ENCODE results near the gene OOSP2.

OOSP2 gene

GRCh38 chr11:60078745-60079144 is 38.5 kb downstream of the OOSP2 start:
- no peak overlapping the region for H3K4me2 ChIP-seq (ENCODE audit: low read depth, low read length, poor library complexity, severe bottlenecking)
- no peaks in the 10 kb centered on the region for H3K9me3 ChIP-seq (ENCODE audit: insufficient read depth, low read depth, low read length)
- H3K36me3 ChIP-seq (ENCODE audit: insufficient read depth, low read length), result no peaks in the 10 kb centered on the region
- H3K4me3 ChIP-seq (ENCODE audit: low read length, poor library complexity, severe bottlenecking), result no peak overlapping the region
- H3F3A ChIP-seq (ENCODE audit: low read depth), result no peaks in the 10 kb centered on the region
- H3K9me2 ChIP-seq (replicated peaks; ENCODE audit: low read depth, low read length), result no peaks in the 10 kb centered on the region
- H3K79me2 ChIP-seq (ENCODE audit: insufficient read depth, low read length), result no peaks in the 10 kb centered on the region
- no peaks in the 10 kb centered on the region for H3K27me3 ChIP-seq (ENCODE audit: insufficient read depth, low read length, poor library complexity, severe bottlenecking)
- no peaks in the 10 kb centered on the region for H3K4me1 ChIP-seq (ENCODE audit: insufficient read depth, low read length, poor library complexity, severe bottlenecking)
- H2AFZ ChIP-seq (ENCODE audit: low read length), result no peak overlapping the region
- no peaks in the 10 kb centered on the region for H4K20me1 ChIP-seq (ENCODE audit: insufficient read depth, low read length, poor library complexity, severe bottlenecking)
- no peak for TF ChIP-seq CTCF (conservative IDR thresholded peaks at IDR 0.05; ENCODE audit: low read length)
- no peak for TF ChIP-seq EZH2phosphoT487 (IDR thresholded peaks at IDR 0.05; ENCODE audit: borderline replicate concordance)
- H3K9ac ChIP-seq (ENCODE audit: low read depth, low read length, poor library complexity, severe bottlenecking), result no peak overlapping the region

- no peak for TF ChIP-seq EZH2phosphoT487 (IDR thresholded peaks at IDR 0.05; ENCODE audit: borderline replicate concordance)
- TF ChIP-seq CTCF (conservative IDR thresholded peaks at IDR 0.05; ENCODE audit: low read length), result no peak
- Histone ChIP-seq H4K20me1 (ENCODE audit: insufficient read depth, low read length, poor library complexity, severe bottlenecking) (no peaks in the 10 kb centered on the region), H3K79me2 (ENCODE audit: insufficient read depth, low read length) (no peaks in the 10 kb centered on the region), H3K9me2 (replicated peaks; ENCODE audit: low read depth, low read length) (no peaks in the 10 kb centered on the region), H3K4me3 (ENCODE audit: low read length, poor library complexity, severe bottlenecking) (no peak overlapping the region), H3K4me2 (ENCODE audit: low read depth, low read length, poor library complexity, severe bottlenecking) (no peak overlapping the region), H3F3A (ENCODE audit: low read depth) (no peaks in the 10 kb centered on the region), H3K4me1 (ENCODE audit: insufficient read depth, low read length, poor library complexity, severe bottlenecking) (peaks cover under 1% of the 10 kb centered on the region), H3K9ac (ENCODE audit: low read depth, low read length, poor library complexity, severe bottlenecking) (no peak overlapping the region), H3K9me3 (ENCODE audit: insufficient read depth, low read depth, low read length) (no peaks in the 10 kb centered on the region), H3K36me3 (ENCODE audit: insufficient read depth, low read length) (no peaks in the 10 kb centered on the region), H2AFZ (ENCODE audit: low read length) (no peak overlapping the region), H3K27me3 (ENCODE audit: insufficient read depth, low read length, poor library complexity, severe bottlenecking) (no peaks in the 10 kb centered on the region)
Observed at GRCh38 chr11:60080535-60080934, 40.3 kb downstream of the OOSP2 start.

DNA sequence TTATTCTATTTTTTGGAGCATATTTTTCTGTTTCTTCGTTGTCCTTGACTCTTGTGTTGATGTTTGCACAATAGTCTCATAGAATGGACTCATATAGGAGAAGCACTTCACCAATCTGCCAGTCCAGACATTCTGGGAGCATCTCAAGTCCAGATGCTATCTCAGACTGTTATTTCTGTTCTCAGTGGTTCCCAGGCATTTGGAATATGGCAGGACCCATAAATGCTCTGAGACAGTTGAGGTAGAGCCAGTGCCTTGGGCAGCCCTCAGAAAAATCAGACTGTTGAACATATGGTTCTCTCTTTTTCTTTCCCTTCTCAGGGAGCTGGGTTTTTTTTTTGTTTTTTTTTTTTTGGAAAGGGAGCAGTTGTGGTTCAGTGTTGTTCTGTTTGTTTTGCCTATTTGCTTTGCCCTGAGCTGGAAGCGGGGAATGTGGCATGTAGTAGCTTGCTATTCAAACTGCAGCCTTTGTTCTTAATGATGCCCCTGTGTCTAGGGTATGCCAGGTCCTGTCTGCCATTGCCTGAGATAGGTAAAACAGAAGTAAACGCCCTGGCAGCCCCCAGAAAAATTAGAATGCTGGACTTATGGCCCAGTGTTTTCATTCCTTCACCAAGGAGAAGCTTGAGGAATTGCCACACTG is 44.5 kb downstream of the OOSP2 start:
- no peaks in the 10 kb centered on the region for H3K9me3 ChIP-seq (ENCODE audit: insufficient read depth, low read depth, low read length)
- TF ChIP-seq CTCF (conservative IDR thresholded peaks at IDR 0.05; ENCODE audit: low read length) (no peak), EZH2phosphoT487 (IDR thresholded peaks at IDR 0.05; ENCODE audit: borderline replicate concordance) (no peak)
- no peak overlapping the region for H2AFZ ChIP-seq (ENCODE audit: low read length)

More for the DNA sequence above, 44.5 kb downstream of the OOSP2 start:
- Histone ChIP-seq H3K9me2 (replicated peaks; ENCODE audit: low read depth, low read length) (no peaks in the 10 kb centered on the region), H3K79me2 (ENCODE audit: insufficient read depth, low read length) (no peaks in the 10 kb centered on the region), H3K4me2 (ENCODE audit: low read depth, low read length, poor library complexity, severe bottlenecking) (no peak overlapping the region), H4K20me1 (ENCODE audit: insufficient read depth, low read length, poor library complexity, severe bottlenecking) (no peaks in the 10 kb centered on the region), H3F3A (ENCODE audit: low read depth) (no peaks in the 10 kb centered on the region), H3K27me3 (ENCODE audit: insufficient read depth, low read length, poor library complexity, severe bottlenecking) (no peaks in the 10 kb centered on the region), H3K36me3 (ENCODE audit: insufficient read depth, low read length) (no peaks in the 10 kb centered on the region), H3K4me3 (ENCODE audit: low read length, poor library complexity, severe bottlenecking) (no peak overlapping the region), H3K9ac (ENCODE audit: low read depth, low read length, poor library complexity, severe bottlenecking) (no peak overlapping the region), H3K4me1 (ENCODE audit: insufficient read depth, low read length, poor library complexity, severe bottlenecking) (peaks cover 4% of the 10 kb centered on the region)
